HG03025 (cell line): Measurements from ENCODE around the gene KLK1.
"Not testable (repeated sequence)": the region's sequence is repeated elsewhere in the genome, so short reads cannot be mapped to it uniquely, and the experiment has no call there.

ENCODE experiments used
- ATAC-seq: cut with Tn5 transposase; IDR thresholded peaks from one replicate; pipeline ENCODE4 v1.9.1; 2021; ENCODE audit warnings: mild to moderate bottlenecking, moderate library complexity; ENCODE audit not compliant: unreplicated experiment, low FRiP score

KLK1 gene

DNA sequence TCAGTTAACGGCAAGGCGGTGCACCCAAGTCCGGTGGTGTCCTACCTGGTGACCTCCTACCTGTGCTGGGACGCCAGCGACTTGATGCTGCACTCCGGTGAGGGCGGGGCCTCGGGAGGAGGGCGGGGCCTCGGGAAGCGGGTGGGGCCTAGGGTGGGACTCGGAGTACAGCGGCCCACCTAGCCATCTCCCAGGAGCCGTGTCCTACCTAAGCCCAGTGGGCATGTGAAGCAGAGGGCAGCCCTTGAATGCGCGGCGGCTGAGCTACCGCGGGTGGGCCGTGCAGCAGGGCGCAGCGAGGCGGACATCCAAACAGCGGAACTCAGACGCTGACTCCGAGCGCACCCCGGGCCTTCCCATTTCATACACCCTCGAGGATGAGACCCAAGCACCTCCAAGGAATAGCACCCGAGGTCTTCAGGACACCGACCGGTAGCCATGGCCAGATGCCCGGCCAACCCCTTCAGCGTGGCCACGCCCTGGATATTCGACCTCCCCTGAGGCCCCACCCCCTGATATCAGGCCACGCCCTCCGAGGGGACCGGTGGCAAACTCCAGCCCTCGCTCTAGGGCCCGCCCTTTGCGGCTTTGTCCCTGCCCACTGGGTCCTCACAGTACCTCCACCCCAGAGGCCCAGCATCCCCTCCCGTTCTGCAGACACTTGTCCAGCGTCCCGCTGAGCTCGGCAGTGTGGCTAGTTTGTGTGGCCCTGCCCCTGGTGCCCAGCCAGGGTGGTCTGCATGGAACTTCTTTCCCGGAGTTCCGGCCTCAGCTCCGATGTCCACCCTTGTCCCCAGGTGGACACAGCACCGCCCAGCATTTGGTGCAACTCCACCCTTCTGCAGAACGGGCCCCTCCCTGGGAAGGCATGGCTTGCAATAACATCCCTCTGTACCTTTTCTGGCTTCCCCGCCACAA lies 5.4 kb downstream of the KLK1 start:
- ATAC-seq, result peak; percentile 42

DNA sequence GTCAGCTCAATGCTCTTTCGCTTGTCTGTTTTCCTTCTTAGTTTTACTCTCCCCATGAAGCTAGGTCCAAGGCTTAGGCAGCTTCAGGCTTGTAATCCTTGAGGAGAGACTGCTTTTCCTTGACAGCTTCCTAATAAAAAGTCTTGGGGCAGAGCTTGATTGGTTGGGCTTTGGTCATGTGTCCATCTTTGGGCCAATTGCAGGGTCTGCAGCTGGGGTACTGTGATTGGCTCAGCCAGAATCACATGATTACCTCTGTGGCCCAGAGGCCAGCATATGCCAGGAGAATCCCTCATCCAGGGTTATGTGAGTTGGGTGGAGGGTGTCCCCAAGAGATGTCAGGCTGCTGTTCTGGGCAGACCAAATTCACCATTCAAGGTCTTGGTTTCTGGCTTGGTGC lies 8.1 kb downstream of the KLK1 start:
- no peak for ATAC-seq

DNA sequence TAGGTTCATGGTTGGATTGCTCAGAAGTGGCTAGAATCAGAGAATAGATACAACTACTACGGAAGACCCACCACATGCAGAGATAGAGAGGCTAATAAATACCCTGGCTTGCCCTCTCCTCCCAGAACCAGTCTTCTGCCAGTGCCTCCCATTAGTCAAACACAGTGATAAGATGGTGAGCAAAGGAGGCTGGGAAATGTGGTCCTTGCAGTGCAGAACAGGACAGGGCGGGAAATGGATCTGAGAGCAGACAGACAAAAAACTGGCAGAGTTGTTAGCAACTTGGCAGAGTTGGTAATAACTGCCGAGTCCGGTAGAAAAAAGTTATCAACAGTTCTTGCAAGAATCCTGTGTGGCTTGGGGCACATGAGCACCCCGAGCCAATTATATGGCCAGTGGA lies 8.7 kb downstream of the KLK1 start:
- ATAC-seq, result no peak

DNA sequence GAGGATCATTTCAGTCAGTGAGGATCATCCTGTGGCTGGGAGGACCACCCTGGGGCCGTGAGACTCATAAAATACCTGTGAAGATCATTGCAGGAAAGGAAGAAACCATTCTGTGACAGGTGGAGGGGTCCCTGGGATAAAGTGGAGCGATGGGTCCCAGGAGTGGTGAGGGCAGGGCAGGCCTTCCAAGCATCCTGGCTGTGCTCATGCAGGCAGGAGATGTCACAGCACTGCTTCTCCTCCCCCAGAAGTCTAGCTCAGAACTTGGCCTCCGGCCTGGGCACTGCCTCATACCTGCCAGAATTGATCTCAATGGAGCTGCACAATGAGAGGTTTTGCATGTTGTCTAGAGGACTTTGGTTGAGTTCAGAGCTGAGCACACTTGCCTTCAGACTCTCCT lies 11.1 kb downstream of the KLK1 start:
- ATAC-seq, result no peak

DNA sequence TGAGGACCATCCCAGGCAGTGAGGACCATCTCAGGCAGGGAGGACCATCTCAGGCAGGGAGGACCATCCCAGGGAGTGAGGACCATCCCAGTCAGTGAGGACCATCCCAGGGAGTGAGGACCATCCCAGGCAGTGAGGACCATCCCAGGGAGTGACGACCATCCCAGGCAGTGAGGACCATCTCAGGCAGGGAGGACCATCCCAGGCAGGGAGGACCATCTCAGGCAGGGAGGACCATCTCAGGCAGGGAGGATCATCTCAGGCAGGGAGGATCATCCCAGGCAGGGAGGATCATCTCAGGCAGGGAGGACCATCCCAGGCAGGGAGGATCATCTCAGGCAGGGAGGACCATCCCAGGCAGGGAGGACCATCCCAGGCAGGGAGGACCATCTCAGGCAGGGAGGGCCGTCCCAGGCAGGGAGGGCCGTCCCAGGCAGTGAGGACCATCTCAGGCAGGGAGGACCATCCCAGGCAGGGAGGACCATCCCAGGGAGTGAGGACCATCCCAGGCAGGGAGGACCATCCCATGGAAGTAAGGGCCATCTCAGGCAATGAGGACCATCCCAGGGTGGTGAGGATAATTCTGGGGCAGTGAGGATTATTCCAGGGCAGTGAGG lies 11.9 kb downstream of the KLK1 start:
- ATAC-seq, result not testable (repeated sequence)

DNA sequence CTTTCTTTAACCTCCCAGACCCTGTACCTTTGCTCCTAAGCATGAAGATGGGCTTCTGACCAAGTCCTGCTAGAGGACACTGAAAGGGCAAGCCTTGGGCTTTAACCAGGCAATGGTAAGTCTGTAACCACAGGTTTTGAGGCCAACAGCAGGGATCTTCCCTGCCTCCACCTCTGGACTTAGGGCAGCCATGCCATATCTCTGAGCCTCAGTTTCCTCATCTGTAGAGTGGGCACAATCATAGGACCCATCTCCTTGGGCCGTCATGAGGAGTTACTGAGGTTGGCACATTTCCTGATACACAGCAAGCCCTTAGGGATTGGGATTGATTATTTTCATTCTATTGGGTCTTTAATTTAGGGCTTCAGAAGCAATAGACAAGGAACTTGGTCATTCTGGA lies 14.7 kb downstream of the KLK1 start:
- no peak for ATAC-seq

DNA sequence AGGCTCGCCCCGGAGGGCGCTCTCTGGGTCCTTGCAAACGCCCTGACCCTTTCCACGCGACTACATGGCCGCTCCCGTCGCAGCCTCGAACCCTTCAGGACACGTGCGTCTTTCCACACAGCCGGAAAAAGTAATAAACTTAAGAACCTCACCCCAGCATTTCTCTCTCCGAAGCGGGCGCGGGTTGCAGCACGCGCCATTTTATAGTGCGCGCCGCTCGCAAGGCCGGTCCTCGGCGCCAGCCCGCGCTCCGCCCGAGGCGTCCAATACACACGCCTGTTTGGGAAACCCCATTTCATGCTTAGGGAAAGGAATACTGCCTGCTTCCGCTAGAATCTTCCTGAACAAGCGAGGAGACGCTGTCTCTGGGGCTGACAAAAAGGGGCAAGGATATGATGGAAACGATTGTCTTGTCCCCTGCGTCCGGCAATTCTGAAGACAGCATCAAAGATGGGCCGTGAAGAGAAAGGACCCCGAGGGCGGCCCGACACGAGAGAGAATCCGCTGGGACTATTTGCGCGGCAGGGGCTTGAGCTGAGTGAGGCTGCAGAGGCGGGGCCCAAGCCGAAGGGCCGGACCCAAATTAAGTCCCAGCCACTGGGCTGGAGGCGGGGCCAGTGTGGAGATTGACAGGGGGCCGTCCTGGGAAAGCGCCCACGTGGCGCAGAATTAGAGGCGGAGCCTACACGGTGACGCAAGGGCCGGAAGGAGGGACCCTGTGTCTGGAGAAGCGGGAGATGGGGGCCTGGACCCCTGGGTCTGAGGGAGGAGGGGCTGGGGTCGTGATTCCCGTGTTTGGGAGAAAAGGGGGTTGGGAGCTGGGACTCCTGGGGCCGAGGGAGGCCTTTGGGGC lies 18.9 kb downstream of the KLK1 start:
- ATAC-seq, result peak; percentile 82

DNA sequence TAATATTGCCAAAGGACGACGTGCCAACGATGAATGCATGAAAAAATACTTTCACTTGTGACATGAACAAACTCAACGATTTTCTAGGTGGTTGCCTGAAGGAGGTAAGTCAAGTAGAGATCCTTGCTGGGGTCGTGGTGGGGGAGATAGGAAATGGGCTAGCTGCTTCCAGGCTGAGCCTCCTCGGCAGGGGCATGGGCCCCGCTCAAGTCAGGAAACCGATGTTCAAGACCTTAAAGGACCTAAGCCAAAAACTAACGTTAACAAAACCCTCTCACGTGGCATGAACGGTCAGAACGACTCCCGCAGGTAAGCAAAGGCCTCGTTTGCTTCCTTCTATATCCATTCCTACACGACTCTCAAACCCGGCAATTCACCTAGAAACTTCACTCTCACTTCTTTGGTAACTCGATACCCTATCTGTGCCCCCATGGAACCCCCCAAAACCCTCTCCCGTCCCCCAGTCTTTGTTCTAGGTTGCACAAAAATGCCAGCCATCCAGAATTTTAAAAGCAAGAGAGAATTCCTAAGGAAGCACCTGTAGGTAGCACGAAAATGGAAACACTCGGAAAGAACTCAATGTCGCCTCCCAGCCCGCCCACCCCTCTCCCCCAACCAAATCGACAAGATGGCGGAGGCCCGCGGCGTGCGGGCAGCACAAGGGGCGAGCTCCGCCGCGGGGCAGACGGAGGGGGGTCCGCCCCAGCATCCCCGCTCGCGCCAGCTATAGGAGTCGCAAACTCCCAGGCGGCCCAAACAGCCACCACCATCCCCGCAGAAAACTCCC lies 19.8 kb downstream of the KLK1 start:
- peak; percentile 23 for ATAC-seq

DNA sequence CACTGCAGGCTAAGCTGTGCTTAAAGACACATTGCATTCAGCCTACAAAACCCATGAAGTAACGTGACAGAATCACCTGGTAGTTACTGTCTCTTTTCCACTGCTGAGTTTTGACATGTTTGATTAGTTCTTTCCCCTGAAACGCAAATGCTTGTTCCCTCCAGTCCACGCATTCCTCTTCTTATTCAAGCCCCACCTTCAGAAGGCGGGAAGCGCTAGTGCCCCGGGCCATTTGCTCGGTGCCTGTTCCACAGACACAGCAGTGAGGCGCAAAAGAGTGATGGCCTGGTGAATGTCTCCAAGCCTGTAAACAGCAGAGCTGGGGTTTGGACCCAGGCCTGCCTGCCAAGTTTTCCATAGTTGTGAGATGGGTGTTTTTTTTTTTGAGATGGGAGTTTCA lies 22.5 kb downstream of the KLK1 start:
- ATAC-seq, result no peak

DNA sequence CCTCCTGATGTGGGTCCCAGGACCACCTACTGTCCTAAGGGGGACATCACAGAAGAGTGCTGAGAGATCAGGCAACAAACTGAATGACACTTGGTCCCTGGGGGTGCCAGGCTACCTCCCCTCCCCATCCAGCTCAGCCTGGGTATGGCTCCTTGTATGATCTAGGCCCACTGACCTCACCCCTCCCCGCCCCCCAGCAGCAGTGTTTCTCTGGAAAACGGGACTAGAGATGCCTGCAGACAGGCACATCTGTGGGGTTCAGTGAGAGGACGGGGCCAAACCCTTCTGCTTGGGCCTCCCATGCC lies 24.1 kb downstream of the KLK1 start:
- ATAC-seq, result no peak

DNA sequence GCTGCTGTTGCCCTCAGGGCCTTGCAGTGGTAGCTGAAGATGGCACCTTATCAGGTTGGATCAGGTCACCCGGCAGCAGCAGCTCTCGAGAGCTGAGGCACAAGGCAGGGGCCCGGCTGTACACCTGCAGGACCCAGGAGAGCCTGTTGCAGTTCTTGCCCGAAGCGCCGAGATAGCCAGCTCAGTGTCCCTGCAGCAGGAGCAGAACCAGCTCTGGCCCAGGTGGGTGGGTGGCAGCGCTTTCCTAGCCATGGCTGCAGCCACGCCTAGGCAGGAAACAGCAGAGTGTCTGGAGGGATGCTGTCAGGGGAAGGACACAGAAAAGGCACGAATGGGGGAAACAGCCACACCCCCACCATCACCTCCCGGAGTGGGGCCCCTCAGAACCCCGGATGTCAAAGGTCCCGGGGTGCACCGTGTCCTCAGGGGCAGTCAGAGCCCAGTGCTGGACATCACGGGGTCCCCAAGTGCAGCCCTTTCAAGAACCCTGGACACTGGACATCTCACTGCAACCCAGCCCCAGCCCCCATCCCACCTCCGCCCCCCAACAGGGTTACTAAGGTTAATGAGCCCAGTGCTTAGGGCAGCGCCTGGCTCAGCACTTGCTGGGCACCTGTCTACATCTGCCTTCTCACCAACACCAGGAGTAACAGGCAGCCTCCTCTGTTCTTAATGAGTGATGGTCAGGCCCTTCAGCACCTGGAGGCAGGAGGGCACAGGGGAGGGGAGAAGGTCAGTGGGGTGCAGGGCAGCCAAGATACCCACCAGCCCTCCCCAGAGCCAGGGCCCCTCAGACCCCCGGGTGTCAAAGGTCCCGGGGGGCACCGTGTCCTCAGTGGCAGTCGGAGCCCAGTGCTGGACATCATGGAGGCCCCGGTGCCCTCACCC lies 24.7 kb downstream of the KLK1 start:
- ATAC-seq, result no peak

DNA sequence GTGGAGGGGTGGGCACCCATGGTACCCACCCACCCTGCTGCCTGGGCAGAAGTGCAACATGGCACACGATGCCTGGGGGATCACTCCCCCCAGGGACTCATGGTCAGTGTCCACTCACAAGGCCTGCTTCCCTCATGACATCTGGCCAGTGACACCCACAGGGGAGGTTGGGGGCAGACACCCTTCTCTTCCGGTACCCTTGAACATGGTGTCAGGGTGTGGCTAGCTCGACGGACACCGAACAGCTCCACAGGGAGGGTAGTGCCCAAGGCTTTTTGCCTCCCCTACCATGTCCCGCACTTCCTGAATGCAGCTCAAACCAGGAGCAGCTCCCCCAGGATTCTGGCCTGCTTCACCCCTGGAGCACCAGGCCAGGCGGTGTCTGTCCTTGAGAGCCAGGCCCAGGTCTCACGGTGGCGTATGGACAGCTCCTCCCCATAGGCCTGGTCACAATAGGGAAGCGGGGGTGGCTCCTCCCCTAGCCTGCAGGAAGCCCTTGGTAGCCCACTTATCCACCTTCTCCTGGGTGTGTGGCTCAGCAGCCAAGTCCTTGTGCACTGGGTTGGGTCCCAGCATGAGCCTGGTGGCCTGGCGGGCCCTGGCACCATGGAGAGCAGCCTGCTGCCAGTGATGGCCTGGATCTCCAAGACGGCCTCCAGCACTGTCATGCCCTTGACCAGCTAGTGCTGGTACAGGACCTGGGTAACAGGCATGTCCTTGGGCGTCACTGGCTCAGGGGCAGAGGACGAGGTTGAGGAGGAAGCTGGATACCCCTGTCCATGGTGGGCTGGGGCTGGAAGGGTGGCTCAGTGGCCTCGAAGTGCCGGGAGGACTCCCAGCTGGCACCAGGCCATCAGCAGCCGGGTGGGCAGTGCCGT lies 25.6 kb downstream of the KLK1 start:
- no peak for ATAC-seq

DNA sequence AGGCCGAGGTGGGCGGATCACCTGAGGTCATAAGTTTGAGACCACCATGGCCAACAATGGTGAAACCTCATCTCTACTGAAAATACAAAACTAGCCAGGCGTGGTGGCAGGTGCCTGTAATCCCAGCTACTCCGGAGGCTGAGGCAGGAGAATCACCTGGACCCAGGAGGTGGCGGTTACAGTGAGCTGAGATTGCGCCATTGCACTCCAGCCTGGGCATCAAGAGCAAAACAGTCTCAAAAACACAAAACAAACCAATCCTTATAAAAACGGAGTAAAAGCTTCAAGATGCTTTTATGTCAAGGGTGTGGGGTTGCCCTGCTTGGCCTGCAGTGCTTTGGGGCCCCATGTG lies 26.2 kb downstream of the KLK1 start:
- ATAC-seq, result no peak

DNA sequence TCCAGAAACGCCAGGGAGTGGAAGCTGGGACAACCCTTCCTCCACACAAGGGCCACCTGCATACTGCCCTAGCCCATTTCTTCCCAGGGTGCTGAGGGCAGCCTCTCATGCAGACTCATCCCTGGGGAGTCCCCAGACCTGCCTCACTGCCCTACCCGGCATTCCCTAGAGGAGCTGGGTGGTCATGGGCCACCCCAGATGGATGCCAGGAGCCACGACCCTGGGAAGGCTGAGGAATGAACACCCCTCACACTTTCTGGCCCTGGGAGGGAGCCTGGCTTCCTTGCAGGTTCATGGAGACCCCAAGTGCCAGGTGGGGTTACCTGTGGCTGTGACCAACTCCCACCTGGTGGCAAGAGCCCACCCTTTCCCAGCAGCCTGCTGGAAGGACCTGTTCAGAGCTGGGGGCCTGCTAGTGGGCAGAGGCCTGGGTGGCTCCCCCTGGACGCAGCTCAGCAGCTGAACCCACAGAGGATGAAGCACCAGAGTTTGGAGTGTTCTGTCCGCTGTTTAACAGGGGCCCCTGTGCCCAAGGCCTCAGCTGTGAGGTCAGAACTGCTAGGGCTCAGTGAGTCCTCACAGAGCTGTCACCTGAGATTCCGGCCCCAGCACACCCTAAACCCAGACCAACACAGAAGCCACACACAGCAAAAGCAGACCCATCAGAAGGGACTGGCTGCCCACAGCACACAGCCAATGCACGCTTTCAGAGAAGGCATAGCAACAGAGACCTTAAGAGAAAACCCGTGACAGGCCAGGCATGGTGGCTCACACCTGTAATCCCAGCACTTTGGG lies 26.8 kb downstream of the KLK1 start:
- no peak for ATAC-seq

DNA sequence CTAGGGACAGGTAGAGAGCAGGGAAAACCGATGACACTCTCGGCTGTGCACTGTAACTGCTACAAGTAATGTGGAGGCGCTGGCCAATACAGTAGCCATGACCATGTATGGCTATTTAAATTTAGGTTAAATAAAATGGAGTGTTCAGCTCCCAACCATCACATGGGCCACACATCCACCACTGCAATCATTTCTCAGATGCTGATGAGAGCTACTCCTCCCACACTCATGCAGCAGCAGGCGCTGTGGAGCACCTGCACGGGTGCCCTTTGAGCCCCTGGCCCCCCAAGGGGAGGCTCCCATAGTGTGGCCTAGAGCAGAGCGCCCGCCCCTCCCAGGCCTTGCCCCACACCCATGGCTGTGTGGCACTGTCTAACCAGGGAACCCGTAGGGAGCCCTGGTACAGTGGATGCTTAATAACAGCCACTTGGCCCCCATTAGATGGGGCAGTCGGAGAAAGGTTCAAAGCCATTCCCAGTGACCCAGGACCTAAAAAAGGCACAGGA lies 27.4 kb downstream of the KLK1 start:
- ATAC-seq, result no peak

DNA sequence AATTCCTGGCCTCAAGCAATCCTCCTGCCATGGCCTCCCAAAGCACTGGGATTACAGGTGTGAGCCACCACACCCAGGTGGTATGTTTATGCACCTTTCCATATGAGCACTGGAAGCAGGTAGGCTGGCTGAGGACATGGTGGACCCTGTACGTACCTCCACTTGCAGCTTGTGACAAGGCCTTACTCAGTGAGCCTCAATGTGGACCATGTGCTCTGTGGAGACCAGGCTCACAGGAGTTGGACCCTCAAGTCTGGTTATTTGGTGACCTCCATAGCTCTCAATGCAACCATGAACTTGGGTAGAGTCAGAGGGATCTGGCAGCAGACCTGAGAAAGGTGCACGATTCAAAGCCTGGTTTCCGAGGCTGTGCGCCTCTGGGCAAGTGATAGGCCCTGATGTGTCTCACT lies 27.9 kb downstream of the KLK1 start:
- no peak for ATAC-seq

DNA sequence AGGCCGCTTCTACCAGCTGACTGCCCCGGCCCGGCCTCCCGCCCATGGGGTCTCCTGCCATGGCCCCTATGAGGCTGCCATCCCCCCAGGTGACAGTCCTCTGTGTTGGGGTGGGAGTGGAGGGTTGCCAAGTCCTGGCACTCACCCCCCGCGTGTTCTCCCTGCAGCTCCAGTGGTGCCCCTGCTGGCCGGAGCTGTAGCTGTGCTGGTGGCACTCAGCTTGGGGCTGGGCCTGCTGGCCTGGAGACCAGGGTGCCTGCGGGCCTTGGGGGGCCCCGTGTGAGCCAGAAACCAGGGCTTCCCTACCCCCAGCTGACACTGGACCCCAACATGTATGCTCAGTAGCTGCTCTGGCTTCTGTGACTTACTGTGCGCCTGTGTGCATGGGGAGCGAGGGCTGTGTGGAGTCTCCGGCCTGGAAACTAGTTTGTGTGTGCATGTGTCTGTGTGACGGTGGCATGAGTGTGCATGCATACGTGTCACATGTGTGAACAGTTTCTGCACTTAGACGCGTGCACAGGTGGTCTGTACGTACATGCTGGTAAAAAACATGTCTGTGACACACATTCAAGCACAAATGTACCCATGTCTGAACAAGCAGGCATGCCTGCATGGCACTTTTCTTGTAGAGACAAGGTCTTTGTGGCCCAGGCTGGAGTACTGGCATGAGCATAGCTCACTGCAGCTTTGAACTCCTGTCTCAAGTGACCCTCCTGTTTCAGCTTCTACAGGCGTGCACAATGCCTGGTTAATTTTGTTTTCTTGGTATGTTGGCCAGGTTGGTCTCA lies 28.5 kb downstream of the KLK1 start:
- ATAC-seq, result no peak
